ENCODE data around the gene SRSF5.

Gene SRSF5

GRCh38 chr14:69771136-69771535 is 4.2 kb downstream of the SRSF5 start:
- DNase-seq: no peak

- DNase-seq: no peak
Observed at GRCh38 chr14:69772082-69773017, 5.4 kb downstream of the SRSF5 start.

GRCh38 chr14:69773571-69774276 is 6.8 kb downstream of the SRSF5 start:
- DNase-seq: no peak

GRCh38 chr14:69775012-69775411 is 8.1 kb downstream of the SRSF5 start:
- no peak for DNase-seq

GRCh38 chr14:69776875-69777453 is 10.0 kb downstream of the SRSF5 start:
- DNase-seq: no peak

GRCh38 chr14:69779088-69779487 is 12.1 kb downstream of the SRSF5 start:
- no peak for DNase-seq

- DNase-seq: no peak
Observed at GRCh38 chr14:69780092-69780491, 13.2 kb downstream of the SRSF5 start.

- DNase-seq: no peak
Observed at GRCh38 chr14:69780952-69781351, 14.0 kb downstream of the SRSF5 start.

GRCh38 chr14:69784942-69785341 is 18.0 kb downstream of the SRSF5 start:
- DNase-seq: no peak

GRCh38 chr14:69786603-69787002 is 19.7 kb downstream of the SRSF5 start:
- DNase-seq: no peak

GRCh38 chr14:69789118-69789640 is 22.2 kb downstream of the SRSF5 start:
- DNase-seq: no peak

- no peak for DNase-seq
Observed at GRCh38 chr14:69792887-69793421, 26.0 kb downstream of the SRSF5 start.

- no peak for DNase-seq
Observed at GRCh38 chr14:69794791-69795190, 27.8 kb downstream of the SRSF5 start.

- no peak for DNase-seq
Observed at GRCh38 chr14:69795691-69796090, 28.7 kb downstream of the SRSF5 start.

GRCh38 chr14:69796797-69797500 is 30.0 kb downstream of the SRSF5 start, which contains the start of gene SLC10A1:
SLC10A1 (minus strand) TSS chr14:69797241; CDS start chr14:69797155, 86 bp downstream.
- no peak for DNase-seq

- no peak for DNase-seq
Observed at GRCh38 chr14:69797573-69798338, 30.8 kb downstream of the SRSF5 start.

- no peak for DNase-seq
Observed at GRCh38 chr14:69798339-69798735, 31.4 kb downstream of the SRSF5 start.

GRCh38 chr14:69803753-69804152 is 36.8 kb downstream of the SRSF5 start:
- DNase-seq: no peak

- no peak for DNase-seq
Observed at GRCh38 chr14:69804902-69805301, 38.0 kb downstream of the SRSF5 start.

- DNase-seq: no peak
Observed at GRCh38 chr14:69807192-69807591, 40.2 kb downstream of the SRSF5 start.
